Measurements from ENCODE around the gene RTN4R. TPM values are rescaled to one million over a fixed set of nuclear protein-coding genes. Genes with fewer than 3 reads are reported as not detected.

Gene RTN4R
- total and polyA plus RNA-seq, 2 of the 8 experiments (the other 6 are each of a cell fraction or from before 2014, with no cell fraction given): 21.8 to 41.3 TPM

DNA sequence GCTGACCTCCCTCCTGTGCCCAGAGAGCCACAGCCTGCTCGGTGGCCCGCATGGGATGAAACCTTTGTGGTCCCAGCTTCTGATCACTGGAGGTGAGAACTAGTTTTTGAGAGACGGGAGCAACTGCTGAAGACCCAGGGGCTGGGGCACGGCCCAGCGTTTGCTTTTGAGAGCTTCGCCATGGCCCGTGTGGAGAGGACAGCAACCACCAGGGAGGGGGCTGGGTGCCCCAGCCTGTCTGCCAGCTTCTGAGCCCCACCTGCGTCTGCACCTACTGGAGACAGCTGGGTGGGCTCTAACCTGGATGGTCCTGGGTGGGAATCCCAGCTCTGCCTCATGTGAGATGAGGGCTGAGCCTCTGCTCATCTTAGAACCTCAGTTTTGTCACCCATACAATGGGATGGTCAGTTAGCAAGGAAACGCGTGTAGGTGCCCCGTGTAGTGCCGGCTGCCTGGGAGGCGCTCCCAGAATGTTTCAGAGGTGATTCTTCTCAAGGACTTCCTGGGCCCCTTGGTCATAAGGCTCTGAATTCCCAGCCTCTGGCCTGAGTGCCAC, 66.2 kb downstream of the RTN4R start (continued):
- TF ChIP-seq, protein P1, sequence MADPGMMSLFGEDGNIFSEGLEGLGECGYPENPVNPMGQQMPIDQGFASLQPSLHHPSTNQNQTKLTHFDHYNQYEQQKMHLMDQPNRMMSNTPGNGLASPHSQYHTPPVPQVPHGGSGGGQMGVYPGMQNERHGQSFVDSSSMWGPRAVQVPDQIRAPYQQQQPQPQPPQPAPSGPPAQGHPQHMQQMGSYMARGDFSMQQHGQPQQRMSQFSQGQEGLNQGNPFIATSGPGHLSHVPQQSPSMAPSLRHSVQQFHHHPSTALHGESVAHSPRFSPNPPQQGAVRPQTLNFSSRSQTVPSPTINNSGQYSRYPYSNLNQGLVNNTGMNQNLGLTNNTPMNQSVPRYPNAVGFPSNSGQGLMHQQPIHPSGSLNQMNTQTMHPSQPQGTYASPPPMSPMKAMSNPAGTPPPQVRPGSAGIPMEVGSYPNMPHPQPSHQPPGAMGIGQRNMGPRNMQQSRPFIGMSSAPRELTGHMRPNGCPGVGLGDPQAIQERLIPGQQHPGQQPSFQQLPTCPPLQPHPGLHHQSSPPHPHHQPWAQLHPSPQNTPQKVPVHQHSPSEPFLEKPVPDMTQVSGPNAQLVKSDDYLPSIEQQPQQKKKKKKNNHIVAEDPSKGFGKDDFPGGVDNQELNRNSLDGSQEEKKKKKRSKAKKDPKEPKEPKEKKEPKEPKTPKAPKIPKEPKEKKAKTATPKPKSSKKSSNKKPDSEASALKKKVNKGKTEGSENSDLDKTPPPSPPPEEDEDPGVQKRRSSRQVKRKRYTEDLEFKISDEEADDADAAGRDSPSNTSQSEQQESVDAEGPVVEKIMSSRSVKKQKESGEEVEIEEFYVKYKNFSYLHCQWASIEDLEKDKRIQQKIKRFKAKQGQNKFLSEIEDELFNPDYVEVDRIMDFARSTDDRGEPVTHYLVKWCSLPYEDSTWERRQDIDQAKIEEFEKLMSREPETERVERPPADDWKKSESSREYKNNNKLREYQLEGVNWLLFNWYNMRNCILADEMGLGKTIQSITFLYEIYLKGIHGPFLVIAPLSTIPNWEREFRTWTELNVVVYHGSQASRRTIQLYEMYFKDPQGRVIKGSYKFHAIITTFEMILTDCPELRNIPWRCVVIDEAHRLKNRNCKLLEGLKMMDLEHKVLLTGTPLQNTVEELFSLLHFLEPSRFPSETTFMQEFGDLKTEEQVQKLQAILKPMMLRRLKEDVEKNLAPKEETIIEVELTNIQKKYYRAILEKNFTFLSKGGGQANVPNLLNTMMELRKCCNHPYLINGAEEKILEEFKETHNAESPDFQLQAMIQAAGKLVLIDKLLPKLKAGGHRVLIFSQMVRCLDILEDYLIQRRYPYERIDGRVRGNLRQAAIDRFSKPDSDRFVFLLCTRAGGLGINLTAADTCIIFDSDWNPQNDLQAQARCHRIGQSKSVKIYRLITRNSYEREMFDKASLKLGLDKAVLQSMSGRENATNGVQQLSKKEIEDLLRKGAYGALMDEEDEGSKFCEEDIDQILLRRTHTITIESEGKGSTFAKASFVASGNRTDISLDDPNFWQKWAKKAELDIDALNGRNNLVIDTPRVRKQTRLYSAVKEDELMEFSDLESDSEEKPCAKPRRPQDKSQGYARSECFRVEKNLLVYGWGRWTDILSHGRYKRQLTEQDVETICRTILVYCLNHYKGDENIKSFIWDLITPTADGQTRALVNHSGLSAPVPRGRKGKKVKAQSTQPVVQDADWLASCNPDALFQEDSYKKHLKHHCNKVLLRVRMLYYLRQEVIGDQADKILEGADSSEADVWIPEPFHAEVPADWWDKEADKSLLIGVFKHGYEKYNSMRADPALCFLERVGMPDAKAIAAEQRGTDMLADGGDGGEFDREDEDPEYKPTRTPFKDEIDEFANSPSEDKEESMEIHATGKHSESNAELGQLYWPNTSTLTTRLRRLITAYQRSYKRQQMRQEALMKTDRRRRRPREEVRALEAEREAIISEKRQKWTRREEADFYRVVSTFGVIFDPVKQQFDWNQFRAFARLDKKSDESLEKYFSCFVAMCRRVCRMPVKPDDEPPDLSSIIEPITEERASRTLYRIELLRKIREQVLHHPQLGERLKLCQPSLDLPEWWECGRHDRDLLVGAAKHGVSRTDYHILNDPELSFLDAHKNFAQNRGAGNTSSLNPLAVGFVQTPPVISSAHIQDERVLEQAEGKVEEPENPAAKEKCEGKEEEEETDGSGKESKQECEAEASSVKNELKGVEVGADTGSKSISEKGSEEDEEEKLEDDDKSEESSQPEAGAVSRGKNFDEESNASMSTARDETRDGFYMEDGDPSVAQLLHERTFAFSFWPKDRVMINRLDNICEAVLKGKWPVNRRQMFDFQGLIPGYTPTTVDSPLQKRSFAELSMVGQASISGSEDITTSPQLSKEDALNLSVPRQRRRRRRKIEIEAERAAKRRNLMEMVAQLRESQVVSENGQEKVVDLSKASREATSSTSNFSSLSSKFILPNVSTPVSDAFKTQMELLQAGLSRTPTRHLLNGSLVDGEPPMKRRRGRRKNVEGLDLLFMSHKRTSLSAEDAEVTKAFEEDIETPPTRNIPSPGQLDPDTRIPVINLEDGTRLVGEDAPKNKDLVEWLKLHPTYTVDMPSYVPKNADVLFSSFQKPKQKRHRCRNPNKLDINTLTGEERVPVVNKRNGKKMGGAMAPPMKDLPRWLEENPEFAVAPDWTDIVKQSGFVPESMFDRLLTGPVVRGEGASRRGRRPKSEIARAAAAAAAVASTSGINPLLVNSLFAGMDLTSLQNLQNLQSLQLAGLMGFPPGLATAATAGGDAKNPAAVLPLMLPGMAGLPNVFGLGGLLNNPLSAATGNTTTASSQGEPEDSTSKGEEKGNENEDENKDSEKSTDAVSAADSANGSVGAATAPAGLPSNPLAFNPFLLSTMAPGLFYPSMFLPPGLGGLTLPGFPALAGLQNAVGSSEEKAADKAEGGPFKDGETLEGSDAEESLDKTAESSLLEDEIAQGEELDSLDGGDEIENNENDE (IDR thresholded peaks at IDR 0.05; ENCODE audit: insufficient replicate concordance, low read length): no peak
- TF ChIP-seq SRF (IDR thresholded peaks at IDR 0.05; ENCODE audit: low read depth, low read length) (no peak), TAF7 (optimal IDR thresholded peaks at IDR 0.05; ENCODE audit: borderline replicate concordance, low read depth, low read length) (no peak), CHD2 (IDR thresholded peaks at IDR 0.05; ENCODE audit: low read length) (no peak), SP4 (IDR thresholded peaks at IDR 0.05; ENCODE audit: low read length) (no peak), GABPA (IDR thresholded peaks at IDR 0.05; ENCODE audit: borderline replicate concordance, insufficient read depth, low read length) (no peak)

Data from H1 (cell line).